HG02943 (cell line): ENCODE data around the gene NIPAL3.
"Not testable (repeated sequence)": the region's sequence is repeated elsewhere in the genome, so short reads cannot be mapped to it uniquely, and the experiment has no call there.

Experiments
- ATAC-seq: cut with Tn5 transposase; IDR thresholded peaks from one replicate; pipeline ENCODE4 v1.9.1; 2021; ENCODE audit warnings: mild to moderate bottlenecking, low read depth, moderate library complexity; ENCODE audit not compliant: unreplicated experiment

The NIPAL3 gene

DNA sequence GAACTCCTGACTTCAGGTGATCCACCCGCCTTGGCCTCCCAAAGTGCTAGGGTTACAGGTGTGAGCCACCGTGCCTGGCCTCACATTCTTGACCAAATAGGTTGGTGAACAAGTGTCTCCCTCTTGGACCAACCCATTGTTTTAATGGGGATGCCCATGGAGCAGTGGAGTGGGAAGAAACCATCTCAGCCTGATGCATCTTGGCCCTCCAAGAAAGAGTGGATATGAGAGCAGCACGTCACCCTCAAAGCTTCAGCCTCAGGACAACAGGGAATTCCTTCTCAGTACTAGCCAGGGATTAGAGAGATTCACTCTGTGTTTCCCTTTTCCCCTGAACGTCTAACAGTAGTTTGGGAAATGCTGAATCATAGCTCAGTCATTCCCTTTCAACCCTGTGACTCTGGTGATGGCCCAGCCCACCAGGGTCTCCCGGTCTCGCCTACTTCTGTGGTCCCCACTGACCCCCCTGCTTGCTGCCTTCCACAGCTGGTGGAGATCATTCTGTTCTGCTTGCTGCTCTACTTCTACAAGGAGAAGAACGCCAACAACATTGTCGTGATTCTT, 37.4 kb downstream of the NIPAL3 start:
- ATAC-seq, result no peak

DNA sequence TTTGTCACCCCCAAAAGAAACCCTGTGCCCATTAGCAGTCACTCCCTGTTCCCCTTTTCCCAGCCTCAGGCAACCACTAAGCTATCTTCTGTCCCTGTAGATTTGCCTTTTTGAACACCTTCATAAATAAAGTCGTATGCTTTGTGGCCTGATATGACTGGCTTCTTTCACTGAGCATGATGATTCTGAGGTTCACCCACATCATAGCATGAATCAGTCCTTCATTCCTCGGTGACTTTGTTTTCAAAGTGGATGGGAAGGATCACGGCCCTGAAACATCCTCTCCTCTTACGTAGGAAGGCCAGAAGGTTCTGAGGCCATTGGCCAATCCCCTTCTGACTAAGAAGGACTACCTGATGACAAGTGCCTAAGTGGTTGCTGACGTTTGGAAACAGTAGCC, 39.1 kb downstream of the NIPAL3 start:
- ATAC-seq, result no peak

GRCh38 chr1:24455272-24455671, 39.7 kb downstream of the NIPAL3 start:
- no peak for ATAC-seq

- ATAC-seq, result no peak
Observed at GRCh38 chr1:24457866-24458265, 42.3 kb downstream of the NIPAL3 start.

GRCh38 chr1:24459551-24460266, 44.1 kb downstream of the NIPAL3 start:
- no peak for ATAC-seq

GRCh38 chr1:24462128-24462527, 46.5 kb downstream of the NIPAL3 start:
- not testable (repeated sequence) for ATAC-seq

GRCh38 chr1:24463776-24464735, 48.5 kb downstream of the NIPAL3 start:
- no peak for ATAC-seq

DNA sequence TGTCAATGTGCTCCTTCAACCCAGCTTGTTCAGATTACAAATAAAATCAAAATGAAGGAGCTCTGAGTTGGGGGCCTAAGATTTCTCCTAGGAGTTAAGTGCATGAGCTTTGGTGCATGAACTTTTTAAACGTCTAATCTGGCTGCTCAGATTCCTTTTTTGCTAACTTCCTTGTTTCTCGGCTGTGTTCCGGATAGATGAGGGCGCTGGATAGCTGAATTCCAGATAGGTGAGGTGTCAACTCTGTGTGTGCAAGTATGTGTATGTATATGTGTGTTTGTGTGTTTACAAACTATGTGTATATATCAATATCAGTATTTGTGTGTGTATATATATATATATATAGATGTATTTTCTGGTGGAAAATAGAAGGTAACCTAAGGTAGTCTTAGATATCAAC, 49.5 kb downstream of the NIPAL3 start:
- ATAC-seq, result no peak

DNA sequence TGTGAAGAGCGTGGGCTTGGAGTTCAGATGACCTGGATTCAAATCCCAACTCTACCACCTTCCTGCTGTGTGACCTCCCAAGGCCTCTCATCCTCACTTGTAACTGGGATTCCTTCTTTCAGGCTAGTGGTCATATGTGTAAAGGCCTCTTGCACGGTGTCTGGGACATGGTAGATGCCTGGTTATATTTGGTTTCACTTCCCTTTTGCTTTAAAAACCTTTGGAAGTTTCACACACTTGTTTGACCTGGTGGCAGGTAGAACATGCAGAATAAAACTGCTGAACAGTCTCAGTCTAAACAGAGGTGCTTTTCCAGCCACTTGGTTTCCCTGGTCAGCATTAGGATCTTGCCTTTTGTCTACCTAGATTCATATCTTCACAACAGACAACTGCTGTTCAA, 50.0 kb downstream of the NIPAL3 start:
- no peak for ATAC-seq

DNA sequence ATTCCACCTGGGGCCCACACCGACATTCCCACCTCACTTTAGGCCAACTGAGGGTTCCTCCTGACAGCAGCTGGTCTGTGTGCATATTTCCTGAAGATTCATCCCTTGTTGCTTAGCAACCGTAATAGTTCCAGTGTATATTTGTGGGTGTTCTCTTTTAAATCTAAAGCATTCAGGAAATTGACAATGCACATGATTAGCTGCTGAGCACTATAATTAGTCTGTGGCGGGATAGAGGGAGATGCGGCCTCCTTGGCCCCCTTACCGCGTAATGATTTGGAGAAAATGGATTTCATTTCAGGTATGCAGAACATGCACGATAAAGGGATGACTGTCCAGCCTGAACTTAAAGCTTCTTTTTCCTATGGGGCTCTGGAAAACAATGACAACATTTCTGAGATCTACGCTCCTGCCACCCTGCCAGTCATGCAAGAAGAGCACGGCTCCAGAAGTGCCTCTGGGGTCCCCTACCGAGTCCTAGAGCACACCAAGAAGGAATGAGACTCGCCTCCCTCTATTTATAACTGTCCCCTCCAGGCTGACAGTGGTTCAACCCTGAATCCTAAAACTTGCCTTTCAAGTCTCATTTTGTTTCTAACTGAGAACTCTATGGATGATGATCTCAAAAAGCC, 53.2 kb downstream of the NIPAL3 start:
- ATAC-seq, result no peak

DNA sequence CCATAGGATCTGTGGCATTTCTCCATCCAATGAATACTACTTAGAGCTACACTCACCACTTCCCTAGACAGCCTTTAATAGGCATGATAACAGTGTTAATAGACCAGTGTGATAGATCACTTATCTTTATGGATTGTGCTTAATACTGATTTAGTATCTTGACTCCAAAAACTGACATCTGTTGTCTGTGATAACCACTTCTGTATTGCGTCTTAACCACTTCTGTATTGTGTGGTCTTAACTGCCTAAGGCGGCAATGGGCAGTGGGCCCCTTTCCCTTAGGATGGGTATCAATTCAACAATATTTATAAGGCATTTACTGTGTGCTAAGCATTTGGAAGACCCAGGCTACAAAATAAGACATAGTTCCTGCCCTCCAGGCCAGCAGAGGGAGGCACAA, 55.0 kb downstream of the NIPAL3 start:
- ATAC-seq, result no peak

DNA sequence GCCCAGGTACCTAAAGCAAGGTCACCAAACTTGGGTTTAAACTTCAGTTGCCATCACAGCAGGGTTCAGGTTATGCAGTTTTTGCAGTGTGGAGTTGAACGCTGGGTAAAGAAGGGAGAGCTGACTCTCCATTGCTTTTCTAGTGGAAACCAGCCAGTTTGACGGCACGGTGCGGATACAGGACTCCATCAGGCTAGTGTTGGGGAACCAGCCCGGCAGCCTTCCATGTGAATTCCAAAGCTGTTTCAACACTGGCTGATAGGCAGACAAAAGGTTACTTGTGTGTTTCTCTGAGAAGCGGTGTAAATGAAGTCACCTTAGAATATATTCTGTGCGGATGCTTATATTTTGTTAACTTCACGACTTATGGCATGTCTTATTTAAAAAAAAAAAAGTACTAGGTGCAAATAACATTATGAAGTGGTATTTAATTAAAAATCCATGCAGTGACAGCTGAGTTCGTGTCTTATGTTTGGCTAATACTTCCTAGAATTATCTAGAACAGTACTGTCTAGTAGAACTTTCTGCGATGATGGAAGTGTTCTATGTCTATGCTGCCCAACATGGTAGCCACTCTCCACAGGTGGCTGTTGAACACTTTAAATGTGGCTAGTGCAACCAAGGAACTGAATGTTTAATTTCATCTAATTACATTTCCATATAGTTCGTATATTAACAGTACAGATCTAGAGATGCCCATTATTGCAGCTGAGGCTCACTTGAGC, 57.1 kb downstream of the NIPAL3 start:
- ATAC-seq, result no peak

GRCh38 chr1:24474193-24474592, 58.6 kb downstream of the NIPAL3 start:
- no peak for ATAC-seq

DNA sequence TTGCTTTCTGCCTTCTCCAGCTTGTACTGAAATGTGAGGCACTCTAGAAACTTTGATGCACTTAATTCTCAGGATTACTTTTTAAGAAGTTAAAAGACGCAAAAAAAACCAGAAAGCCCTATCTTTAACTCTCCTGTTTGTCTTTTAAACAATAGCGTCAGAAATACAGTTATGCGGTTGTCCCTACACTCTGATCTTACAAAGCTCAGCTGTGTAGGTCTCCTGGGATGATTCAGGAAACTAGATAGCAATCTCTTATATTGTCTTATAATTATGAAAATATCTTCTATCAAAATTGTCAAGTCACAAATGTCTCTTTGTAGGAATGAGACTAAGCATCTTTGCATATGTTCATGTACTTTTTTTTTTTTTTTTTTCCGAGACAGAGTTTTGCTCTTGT, 60.1 kb downstream of the NIPAL3 start:
- ATAC-seq, result no peak

DNA sequence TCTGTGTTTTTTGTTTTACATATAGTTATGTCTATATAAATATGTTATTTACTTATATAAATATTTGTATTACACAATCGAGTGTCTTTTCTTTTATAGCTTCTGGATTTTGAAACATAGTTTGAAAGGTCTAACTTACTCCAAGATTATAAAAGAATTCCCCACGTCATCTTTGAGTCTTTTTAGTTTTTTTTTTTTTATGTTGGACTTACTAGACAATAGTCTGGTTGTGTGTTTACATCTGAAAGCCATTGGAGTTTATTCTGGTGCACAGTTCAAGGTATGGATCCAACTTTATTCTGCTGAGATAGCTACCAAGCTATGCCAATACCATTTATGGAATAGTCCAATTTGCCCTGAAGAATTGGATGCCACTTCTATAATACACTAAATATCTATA, 61.0 kb downstream of the NIPAL3 start:
- no peak for ATAC-seq

- ATAC-seq, result no peak
Observed at GRCh38 chr1:24477309-24477708, 61.7 kb downstream of the NIPAL3 start.

DNA sequence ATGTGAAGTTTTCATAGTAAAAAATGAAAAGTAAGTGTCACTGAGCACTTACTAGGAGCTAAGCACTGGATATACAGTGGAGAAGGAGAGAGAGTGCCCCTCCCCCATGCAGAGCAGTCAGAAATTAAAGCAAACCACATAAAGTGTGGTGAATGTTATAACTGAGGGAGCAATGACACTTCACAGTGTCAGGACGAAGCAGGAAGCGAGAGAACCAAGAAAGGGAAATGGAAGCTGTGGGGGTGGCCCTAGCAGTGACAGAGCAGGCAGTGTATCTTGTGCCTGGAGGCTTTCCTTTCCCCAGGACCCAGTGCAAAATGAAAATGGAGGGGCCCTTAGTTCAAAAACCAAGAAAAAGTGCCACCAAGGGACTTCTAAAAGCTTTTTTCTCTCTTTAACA, 65.5 kb downstream of the NIPAL3 start:
- no peak for ATAC-seq

DNA sequence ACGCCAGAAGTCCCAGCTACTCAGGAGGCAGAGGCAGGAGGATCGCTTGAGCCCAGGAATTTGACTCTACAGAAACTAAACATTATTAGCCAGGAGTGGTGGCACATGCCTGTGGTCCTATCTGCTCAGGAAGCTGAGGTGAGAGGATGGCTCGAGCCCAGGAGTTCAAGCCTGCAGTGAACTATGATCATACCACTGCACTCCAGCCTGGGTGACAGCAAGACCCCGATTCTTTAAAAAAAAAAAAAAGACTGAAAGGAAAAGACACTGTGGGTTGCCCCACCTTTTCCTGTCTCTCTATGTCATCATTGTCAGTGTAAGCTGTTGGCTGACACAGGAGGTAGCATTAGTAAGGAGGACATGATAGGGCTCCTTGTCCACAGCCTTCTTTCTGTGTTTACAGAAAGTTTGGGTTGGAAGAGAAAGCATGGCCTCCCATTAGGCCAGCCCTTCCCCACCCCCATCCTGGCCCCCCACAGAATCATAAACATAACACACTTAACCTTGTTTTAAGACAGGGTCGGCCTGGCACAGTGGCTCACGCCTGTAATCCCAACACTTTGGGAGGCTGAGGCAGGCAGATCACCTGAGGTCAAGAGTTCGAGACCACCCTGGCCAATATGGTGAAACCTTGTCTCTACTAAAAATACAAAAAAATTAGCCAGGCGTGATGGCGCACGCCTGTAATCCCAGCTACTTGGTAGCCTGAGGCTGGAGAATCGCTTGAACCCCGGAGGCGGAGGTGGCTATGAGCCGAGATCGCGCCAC, 66.4 kb downstream of the NIPAL3 start:
- ATAC-seq, result no peak

- ATAC-seq, result no peak
Observed at GRCh38 chr1:24483441-24483840, 67.8 kb downstream of the NIPAL3 start.

DNA sequence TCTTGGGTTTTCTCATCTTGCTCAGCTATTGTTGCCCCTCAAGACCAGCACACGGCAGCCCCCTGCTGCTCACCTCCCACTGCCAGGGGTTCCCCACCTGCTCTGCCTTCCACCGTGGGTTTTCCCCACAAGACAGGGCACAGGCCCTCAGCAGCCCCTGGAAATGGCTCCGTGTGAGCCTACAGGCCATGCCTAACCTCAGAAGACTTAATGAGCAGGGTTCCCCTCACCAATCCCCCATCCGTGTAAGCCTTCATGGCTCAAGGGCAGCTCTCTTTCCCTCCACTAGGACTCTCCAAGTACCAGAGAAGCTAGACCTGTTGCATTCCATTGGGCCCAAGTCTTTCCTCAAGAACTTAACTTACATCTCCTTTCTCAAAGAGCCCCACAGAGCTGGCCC, 68.6 kb downstream of the NIPAL3 start:
- ATAC-seq, result no peak
